Neutrophil (primary cell): ENCODE results near the gene GABRA4.

ENCODE experiments used
- H3K27ac ChIP-seq: fragments of 200-600 bp; sonication (generic); 2 replicates; pipeline ENCODE4 v1.5.1; 2016; ENCODE audit warnings: mild to moderate bottlenecking, moderate library complexity
- H3K27me3 ChIP-seq: fragments of 200-600 bp; sonication (generic); 2 replicates; pipeline ENCODE4 v1.6.0; 2016; ENCODE audit warnings: mild to moderate bottlenecking
- H3K36me3 ChIP-seq: fragments of 200-600 bp; sonication (generic); 2 replicates; pipeline ENCODE4 v1.5.1; 2017
- H3K4me1 ChIP-seq, 2 experiments: fragments of 200-600 bp in 1 of 2; sonication (generic) in 1 of 2; 1 replicate in 1 of 2; 2 replicates in 1 of 2; pipeline versions ENCODE4 v1.5.1 to v1.6.1; 2013 to 2016; ENCODE audit warnings: low read depth in 1 of 2, low read length in 1 of 2, mild to moderate bottlenecking in 1 of 2, moderate library complexity in 1 of 2; ENCODE audit not compliant: control insufficient read depth in 1 of 2, insufficient read depth in 1 of 2
- H3K4me3 ChIP-seq, 2 experiments: fragments of 200-600 bp in 1 of 2; sonication (generic) in 1 of 2; 1 replicate in 1 of 2; 2 replicates in 1 of 2; pipeline ENCODE4 v1.5.1; 2013 to 2016; ENCODE audit warnings: low read depth in 1 of 2, low read length in 1 of 2, mild to moderate bottlenecking in 1 of 2, moderate library complexity in 1 of 2
- H3K9me3 ChIP-seq: fragments of 200-600 bp; sonication (generic); 2 replicates; pipeline ENCODE4 v1.5.1; 2016
- TF ChIP-seq, protein P1 (sequence below): fragments of 200-600 bp; sonication (generic); IDR thresholded peaks from 2 replicates; pipeline ENCODE4 v1.5.1; 2016; ENCODE audit warnings: antibody characterized with exemption

The GABRA4 gene

DNA sequence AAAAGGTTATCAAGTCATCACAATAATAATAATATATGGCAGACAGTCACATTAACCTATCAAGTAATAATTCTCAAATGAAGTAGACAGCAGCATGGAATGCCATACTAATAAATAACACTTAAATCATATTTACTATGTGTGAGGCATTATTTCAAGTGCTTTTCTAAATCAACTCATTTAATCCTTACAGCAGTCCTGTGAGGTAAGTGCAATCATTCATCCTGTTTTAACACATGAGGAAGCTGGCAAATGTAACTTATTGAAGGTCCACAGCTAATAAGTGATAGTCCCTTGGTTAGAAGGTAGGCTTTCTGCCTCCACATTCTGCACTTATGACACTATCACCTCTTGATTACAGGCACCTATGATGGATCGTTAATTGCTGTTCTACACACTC, 24.5 kb downstream of the GABRA4 start:
- no peaks in the 10 kb centered on the region for H3K27me3 ChIP-seq
- no peak overlapping the region for H3K4me3 ChIP-seq
- H3K27ac ChIP-seq: no peak overlapping the region
- TF ChIP-seq, protein P1, sequence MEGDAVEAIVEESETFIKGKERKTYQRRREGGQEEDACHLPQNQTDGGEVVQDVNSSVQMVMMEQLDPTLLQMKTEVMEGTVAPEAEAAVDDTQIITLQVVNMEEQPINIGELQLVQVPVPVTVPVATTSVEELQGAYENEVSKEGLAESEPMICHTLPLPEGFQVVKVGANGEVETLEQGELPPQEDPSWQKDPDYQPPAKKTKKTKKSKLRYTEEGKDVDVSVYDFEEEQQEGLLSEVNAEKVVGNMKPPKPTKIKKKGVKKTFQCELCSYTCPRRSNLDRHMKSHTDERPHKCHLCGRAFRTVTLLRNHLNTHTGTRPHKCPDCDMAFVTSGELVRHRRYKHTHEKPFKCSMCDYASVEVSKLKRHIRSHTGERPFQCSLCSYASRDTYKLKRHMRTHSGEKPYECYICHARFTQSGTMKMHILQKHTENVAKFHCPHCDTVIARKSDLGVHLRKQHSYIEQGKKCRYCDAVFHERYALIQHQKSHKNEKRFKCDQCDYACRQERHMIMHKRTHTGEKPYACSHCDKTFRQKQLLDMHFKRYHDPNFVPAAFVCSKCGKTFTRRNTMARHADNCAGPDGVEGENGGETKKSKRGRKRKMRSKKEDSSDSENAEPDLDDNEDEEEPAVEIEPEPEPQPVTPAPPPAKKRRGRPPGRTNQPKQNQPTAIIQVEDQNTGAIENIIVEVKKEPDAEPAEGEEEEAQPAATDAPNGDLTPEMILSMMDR: no peak
- no peaks in the 10 kb centered on the region for H3K9me3 ChIP-seq
- no peaks in the 10 kb centered on the region for H3K36me3 ChIP-seq
- H3K4me1 ChIP-seq: no peaks in the 10 kb centered on the region

DNA sequence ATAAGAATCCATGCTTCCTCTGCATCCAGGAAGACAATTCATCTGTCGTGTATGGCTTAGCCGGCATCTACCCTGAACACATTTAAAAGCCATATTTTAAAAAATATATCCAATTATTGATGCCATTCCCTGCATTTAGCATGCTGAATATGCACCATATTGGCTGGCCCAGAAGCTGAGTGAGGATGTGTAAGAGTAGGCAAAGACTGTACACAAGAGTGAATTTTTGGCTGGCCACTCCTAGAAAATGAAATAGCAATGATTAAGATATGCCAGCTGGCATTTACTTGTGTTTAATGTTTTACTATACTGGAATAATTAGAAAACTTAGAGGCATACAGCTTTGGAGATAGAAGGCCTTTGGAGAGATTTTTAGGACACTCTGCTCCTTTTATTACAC, 25.8 kb downstream of the GABRA4 start:
- H3K27me3 ChIP-seq: no peaks in the 10 kb centered on the region
- TF ChIP-seq, protein P1: no peak
- no peaks in the 10 kb centered on the region for H3K9me3 ChIP-seq
- no peaks in the 10 kb centered on the region for H3K4me1 ChIP-seq
- H3K36me3 ChIP-seq: no peaks in the 10 kb centered on the region
- no peak overlapping the region for H3K4me3 ChIP-seq
- H3K27ac ChIP-seq: no peak overlapping the region

DNA sequence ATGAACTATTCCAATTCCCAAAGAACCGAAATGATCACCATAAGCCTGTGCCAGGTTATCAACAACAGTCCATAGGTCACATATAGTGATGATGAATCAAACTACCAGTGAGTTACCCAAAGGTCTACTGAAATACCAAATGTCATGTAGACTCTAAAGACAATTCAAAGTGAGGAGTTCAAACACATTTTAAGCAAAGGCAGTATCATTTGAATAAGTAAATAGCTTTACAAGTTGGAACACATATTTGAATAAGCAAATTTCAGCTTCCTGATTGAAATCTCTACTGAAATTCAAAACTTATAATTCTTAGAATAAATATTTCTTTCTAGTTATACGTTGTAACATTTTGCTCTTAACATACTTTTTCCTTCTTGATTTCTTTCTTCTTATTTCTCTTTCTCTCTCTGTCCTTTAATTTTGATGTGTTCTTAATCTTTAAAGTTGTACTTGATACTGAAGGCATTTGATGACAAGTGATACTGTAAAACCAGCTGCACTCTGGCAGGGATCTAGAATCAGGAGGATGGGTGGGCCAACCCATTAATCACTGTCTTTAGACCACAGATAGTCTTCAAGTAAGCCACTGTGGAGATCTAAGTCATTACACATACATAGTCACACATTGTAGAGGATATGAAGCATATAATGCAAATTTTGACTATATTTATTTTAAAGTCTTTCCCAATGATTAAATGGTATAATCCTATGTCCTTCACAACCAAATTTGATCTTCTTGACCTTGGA, 34.5 kb downstream of the GABRA4 start:
- Histone ChIP-seq H3K4me1 (no peaks in the 10 kb centered on the region), H3K4me3 (no peak overlapping the region), H3K36me3 (no peaks in the 10 kb centered on the region), H3K27ac (no peak overlapping the region), H3K27me3 (peaks cover 6% of the 10 kb centered on the region), H3K9me3 (no peaks in the 10 kb centered on the region)
- TF ChIP-seq, protein P1: no peak

DNA sequence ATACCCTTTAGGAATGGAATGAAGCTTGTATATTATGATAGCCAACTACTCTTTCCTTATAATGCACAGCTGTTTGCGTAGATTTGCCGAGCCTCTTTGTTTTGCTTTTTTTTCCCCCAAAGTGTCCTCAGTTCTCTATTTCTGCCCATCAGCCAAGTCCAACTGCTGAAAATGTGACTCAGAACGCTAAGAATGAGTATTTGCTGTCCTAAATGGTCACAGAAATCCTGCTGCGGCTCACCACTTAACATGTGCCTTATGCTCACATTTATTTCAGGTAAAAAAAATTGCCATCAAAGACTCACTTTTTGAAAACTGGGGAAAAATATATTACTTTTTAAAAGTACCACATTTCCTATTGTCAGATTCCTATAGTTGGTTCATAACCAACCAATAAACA, 36.9 kb downstream of the GABRA4 start:
- TF ChIP-seq, protein P1: no peak
- Histone ChIP-seq H3K9me3 (no peaks in the 10 kb centered on the region), H3K36me3 (no peaks in the 10 kb centered on the region), H3K27me3 (peaks cover 6% of the 10 kb centered on the region), H3K27ac (no peak overlapping the region), H3K4me3 (no peak overlapping the region), H3K4me1 (no peaks in the 10 kb centered on the region)

DNA sequence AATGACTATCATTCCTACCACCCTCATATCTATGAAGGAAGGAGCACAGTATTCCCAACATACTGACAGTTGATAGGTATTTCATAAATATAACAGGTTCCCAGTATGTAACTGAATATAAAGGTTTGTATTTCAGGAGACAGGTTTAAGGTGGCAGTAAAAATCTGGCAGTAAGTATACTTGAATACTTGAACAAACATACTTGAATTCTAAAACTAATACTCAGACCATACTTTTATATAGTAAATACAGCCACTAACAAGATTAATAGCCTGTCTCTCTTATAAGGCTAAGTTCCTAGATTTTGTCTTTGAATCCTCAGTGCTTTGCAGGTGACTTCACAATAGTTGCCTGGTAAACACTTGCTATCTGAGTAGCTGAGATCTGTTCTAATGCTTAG, 37.8 kb downstream of the GABRA4 start:
- Histone ChIP-seq H3K9me3 (no peaks in the 10 kb centered on the region), H3K36me3 (no peaks in the 10 kb centered on the region), H3K4me3 (no peak overlapping the region), H3K27me3 (peaks cover 6% of the 10 kb centered on the region), H3K27ac (no peak overlapping the region), H3K4me1 (no peaks in the 10 kb centered on the region)
- TF ChIP-seq, protein P1: no peak
